OCI-LY3 (cell line): ENCODE data around the gene KIF1A.
"Not testable (repeated sequence)": the region's sequence is repeated elsewhere in the genome, so short reads cannot be mapped to it uniquely, and the experiment has no call there.

Experiments
- H2AFZ ChIP-seq: fragments of 200-600, 300-600 bp; shearing (Covaris generic); 2 replicates; pipeline ENCODE4 v1.6.0; 2014; ENCODE audit warnings: antibody characterized with exemption, low read depth, low read length
- H3K27ac ChIP-seq: fragments of 200-600, 300-600 bp; sonication (generic); 2 replicates; pipeline ENCODE4 v1.5.1; 2014; ENCODE audit warnings: mild to moderate bottlenecking, low read length, moderate library complexity, mixed read lengths
- H3K27me3 ChIP-seq: fragments of 200-600, 300-600 bp; sonication (generic); 2 replicates; pipeline ENCODE4 v1.6.1; 2014; ENCODE audit warnings: low read depth, low read length, mixed read lengths
- H3K36me3 ChIP-seq: fragments of 200-600, 300-600 bp; sonication (generic); replicated peaks from 2 replicates; pipeline ENCODE3; 2014; ENCODE audit warnings: low read depth, low read length, mixed read lengths
- H3K4me1 ChIP-seq: fragments of 300-600, 200-600 bp; sonication (generic); 2 replicates; pipeline ENCODE4 v1.6.1; 2014; ENCODE audit warnings: low read length, mixed read lengths
- H3K4me2 ChIP-seq: fragments of 200-600, 300-600 bp; sonication (generic); 2 replicates; pipeline ENCODE4 v1.6.1; 2014; ENCODE audit warnings: low read length, mixed read lengths
- H3K4me3 ChIP-seq: fragments of 300-600, 200-600 bp; sonication (generic); 2 replicates; pipeline ENCODE4 v1.5.1; 2014; ENCODE audit warnings: antibody characterized with exemption, mild to moderate bottlenecking, low read length, moderate library complexity
- H3K79me2 ChIP-seq: fragments of 300-600, 200-600 bp; shearing (Covaris generic); 2 replicates; pipeline ENCODE4 v1.6.1; 2014; ENCODE audit warnings: mild to moderate bottlenecking, low read length, mixed read lengths
- H3K9ac ChIP-seq: fragments of 300-600, 200-600 bp; shearing (Covaris generic); 2 replicates; pipeline ENCODE4 v1.6.0; 2014; ENCODE audit warnings: mild to moderate bottlenecking, low read length, moderate library complexity
- H3K9me3 ChIP-seq: fragments of 200-600, 300-600 bp; shearing (Covaris generic); 2 replicates; pipeline ENCODE4 v1.6.1; 2014; ENCODE audit warnings: low read length, mixed read lengths; ENCODE audit not compliant: insufficient read depth
- H4K20me1 ChIP-seq: fragments of 200-600, 300-600 bp; sonication (generic); 2 replicates; pipeline ENCODE4 v1.6.1; 2016; ENCODE audit warnings: low read length, mixed read lengths; ENCODE audit not compliant: insufficient read depth

KIF1A gene

DNA sequence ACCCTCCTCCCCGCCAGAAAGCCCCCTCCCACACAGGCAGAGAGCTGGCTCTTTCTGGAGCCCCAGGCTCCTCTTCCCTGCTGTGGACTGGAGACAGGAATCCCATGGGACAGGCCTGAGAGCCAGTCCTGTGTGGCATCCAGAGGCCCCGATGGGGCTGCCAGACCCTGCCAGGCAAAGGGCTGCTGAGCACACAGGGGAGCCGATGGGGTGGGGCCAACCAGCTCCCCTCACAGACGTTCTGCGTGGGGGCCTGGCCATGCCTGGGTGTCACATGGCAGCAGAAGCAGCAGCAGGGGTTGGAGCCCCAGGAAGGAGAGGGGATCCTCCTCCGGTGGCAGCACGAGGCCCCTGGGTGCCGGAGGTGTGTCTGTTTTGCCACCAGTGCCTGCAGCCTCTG, 120.2 kb downstream of the KIF1A start:
- H3K9me3 ChIP-seq, H3K27ac ChIP-seq, H3K79me2 ChIP-seq: not testable (repeated sequence)

GRCh38 chr2:240698852-240699561, 121.0 kb downstream of the KIF1A start:
- H3K27ac ChIP-seq, H3K4me2 ChIP-seq, H3K9me3 ChIP-seq, H3K4me3 ChIP-seq, H4K20me1 ChIP-seq, H3K9ac ChIP-seq, H2AFZ ChIP-seq, H3K4me1 ChIP-seq, H3K79me2 ChIP-seq, H3K27me3 ChIP-seq, H3K36me3 ChIP-seq: not testable (repeated sequence)

More for the DNA sequence above, 120.2 kb downstream of the KIF1A start:
- H3K27me3 ChIP-seq, H3K9ac ChIP-seq, H3K4me2 ChIP-seq, H3K4me1 ChIP-seq, H4K20me1 ChIP-seq, H3K36me3 ChIP-seq, H3K4me3 ChIP-seq, H2AFZ ChIP-seq: not testable (repeated sequence)

GRCh38 chr2:240696469-240696868, 123.5 kb downstream of the KIF1A start:
- H3K9me3 ChIP-seq = not testable (repeated sequence)

DNA sequence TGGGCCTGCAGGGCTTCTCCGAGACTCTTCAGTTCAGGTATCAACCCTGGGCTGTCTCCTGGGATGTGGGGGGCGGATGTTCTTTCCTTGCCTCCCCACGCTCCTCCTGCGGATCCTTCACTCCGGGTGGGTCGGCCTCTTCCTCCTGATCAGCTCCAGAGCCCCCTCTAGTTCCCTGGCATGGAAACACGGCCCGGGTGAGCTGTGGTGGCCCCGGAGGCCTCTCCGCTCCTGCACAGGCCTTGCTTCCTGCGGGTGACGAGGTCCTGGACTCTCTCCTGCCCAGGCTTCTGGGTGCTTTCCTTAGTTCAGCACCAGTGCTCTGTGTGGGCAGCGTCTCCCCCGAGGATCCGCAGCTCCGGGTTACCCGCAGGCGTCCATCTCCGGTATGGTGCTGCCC, 124.4 kb downstream of the KIF1A start:
- not testable (repeated sequence) for H3K4me1 ChIP-seq, H3K79me2 ChIP-seq, H4K20me1 ChIP-seq, H3K27ac ChIP-seq, H3K4me3 ChIP-seq, H3K9ac ChIP-seq, H3K36me3 ChIP-seq, H2AFZ ChIP-seq, H3K9me3 ChIP-seq, H3K4me2 ChIP-seq, H3K27me3 ChIP-seq

More at GRCh38 chr2:240696469-240696868, 123.5 kb downstream of the KIF1A start:
- H3K27me3 ChIP-seq, H3K4me3 ChIP-seq, H4K20me1 ChIP-seq, H3K4me1 ChIP-seq, H3K27ac ChIP-seq, H3K79me2 ChIP-seq, H3K36me3 ChIP-seq, H2AFZ ChIP-seq, H3K4me2 ChIP-seq, H3K9ac ChIP-seq: not testable (repeated sequence)

DNA sequence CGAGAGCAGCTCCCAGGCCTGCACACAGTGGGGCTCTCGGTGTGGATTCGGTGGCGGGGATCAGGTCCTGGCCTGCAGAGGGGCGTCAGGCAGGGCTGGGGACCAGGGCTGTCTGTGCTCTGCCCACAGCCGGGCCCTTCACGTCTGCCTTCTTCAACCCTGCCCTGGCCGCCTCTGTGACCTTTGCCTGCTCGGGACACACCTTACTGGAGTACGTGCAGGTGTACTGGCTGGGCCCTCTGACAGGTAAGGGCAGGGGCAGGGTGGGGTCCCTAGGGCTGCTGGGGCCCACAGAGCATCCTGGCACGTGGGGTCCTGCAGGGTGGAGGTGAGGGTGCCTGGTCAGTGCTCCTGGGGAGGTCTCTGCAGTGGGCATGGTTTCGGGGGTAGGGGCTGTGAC, 125.7 kb downstream of the KIF1A start:
- not testable (repeated sequence) for H4K20me1 ChIP-seq, H3K27me3 ChIP-seq, H2AFZ ChIP-seq, H3K9ac ChIP-seq, H3K79me2 ChIP-seq, H3K36me3 ChIP-seq, H3K4me3 ChIP-seq, H3K9me3 ChIP-seq, H3K27ac ChIP-seq, H3K4me2 ChIP-seq, H3K4me1 ChIP-seq

- H4K20me1 ChIP-seq, H3K9me3 ChIP-seq, H3K4me3 ChIP-seq: not testable (repeated sequence)
Measured at GRCh38 chr2:240692583-240693561, 127.1 kb downstream of the KIF1A start.

GRCh38 chr2:240691631-240692420, 128.2 kb downstream of the KIF1A start, which contains the start of gene AQP12A:
Gene AQP12A, plus strand, starts transcription at chr2:240691866. Its CDS starts 48 bp downstream, at chr2:240691914.
- not testable (repeated sequence) for H2AFZ ChIP-seq, H3K79me2 ChIP-seq, H3K4me1 ChIP-seq, H3K9ac ChIP-seq, H3K4me3 ChIP-seq, H3K27ac ChIP-seq, H3K27me3 ChIP-seq, H3K9me3 ChIP-seq, H3K4me2 ChIP-seq, H4K20me1 ChIP-seq, H3K36me3 ChIP-seq

More at GRCh38 chr2:240692583-240693561, 127.1 kb downstream of the KIF1A start:
- not testable (repeated sequence) for H2AFZ ChIP-seq, H3K4me1 ChIP-seq, H3K27me3 ChIP-seq, H3K9ac ChIP-seq, H3K36me3 ChIP-seq, H3K27ac ChIP-seq, H3K4me2 ChIP-seq, H3K79me2 ChIP-seq

DNA sequence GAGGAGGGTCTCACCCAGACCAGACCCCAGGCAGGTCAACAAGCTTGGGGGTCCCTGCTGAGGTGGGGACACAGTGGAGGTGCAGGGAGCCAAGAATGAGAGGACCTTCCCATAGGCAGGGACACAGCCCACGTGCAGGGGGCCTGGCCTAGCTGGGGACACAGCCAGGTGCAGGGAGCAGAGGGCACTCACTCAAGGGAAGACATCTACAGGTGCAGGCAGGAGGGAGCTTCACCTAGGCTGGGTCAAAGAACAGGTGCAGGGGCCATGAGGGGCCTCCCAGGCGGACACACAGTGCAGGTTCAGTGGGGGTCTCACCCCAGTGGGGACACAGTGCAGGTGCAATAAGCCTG, 129.0 kb downstream of the KIF1A start:
- H3K27ac ChIP-seq, H3K9me3 ChIP-seq, H3K4me3 ChIP-seq, H4K20me1 ChIP-seq, H3K4me2 ChIP-seq, H3K9ac ChIP-seq, H3K4me1 ChIP-seq, H2AFZ ChIP-seq, H3K79me2 ChIP-seq, H3K27me3 ChIP-seq, H3K36me3 ChIP-seq: not testable (repeated sequence)

DNA sequence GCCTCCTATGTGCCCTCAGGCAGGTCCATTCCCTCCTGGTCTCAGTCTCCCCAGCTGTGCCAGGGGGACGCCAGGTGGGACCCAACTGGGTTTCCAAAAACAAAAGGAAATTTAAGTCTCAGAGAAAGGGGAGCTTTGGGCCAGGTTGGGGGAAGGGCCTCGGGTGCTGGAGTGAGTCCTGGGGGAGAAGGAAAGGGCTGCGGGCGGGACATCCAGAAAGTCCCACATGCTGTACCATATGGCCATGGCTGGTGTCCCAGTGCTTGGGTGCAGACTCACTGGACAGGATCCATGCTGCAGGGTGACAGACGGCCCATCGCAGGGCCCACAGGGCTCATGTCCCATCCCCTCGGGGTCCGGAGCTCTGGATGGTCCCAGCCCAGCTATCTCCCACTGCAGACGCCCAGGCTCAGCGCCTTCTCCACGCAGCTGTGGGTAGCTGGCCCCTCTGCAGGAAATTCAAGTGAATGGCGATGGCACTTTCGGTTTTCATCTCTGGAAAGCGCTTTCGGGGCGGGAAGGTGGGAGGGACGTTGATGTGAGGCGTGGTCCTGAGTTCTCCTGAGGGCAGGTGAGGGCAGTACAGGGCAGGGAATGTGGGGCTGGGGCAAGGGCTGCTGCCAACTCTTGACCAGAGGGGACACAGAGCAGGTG, 129.5 kb downstream of the KIF1A start:
- not testable (repeated sequence) for H3K4me2 ChIP-seq

More for the DNA sequence above, 129.5 kb downstream of the KIF1A start:
- H3K36me3 ChIP-seq, H2AFZ ChIP-seq, H3K4me3 ChIP-seq, H3K9ac ChIP-seq, H3K9me3 ChIP-seq, H3K4me1 ChIP-seq, H3K79me2 ChIP-seq, H3K27ac ChIP-seq, H4K20me1 ChIP-seq: not testable (repeated sequence)
- H3K27me3 ChIP-seq = peaks cover 12% of the 10 kb centered on the region; the same call in 1 of the 2 replicates
